ENCODE results near the gene TPPP2. TPM values are rescaled to one million over a fixed set of nuclear protein-coding genes. Genes with fewer than 3 reads are reported as not detected.

Gene TPPP2
- polyA plus RNA-seq, 1 donor from 2014 or later: not detected

- Histone ChIP-seq H3K36me3 (ENCODE audit: insufficient read depth, low read length) (no peaks in the 10 kb centered on the region), H3K9me3 (ENCODE audit: low read length) (no peaks in the 10 kb centered on the region), H3K27me3 (ENCODE audit: insufficient read depth, low read depth, low read length) (no peaks in the 10 kb centered on the region), H2AFZ (ENCODE audit: low read depth, low read length) (no peak overlapping the region), H3K4me3 (ENCODE audit: low read length) (no peak overlapping the region), H3K27ac (ENCODE audit: low read length) (no peak overlapping the region), H3F3A (ENCODE audit: insufficient read depth, low read length, poor library complexity, severe bottlenecking) (no peaks in the 10 kb centered on the region), H3K4me2 (ENCODE audit: low read length) (no peak overlapping the region), H4K20me1 (ENCODE audit: insufficient read depth) (no peaks in the 10 kb centered on the region), H3K9me2 (ENCODE audit: insufficient read depth, low read length) (no peaks in the 10 kb centered on the region), H3K9ac (ENCODE audit: low read length) (no peak overlapping the region), H3K79me2 (replicated peaks; ENCODE audit: insufficient read depth, low read length) (no peaks in the 10 kb centered on the region)
- TF ChIP-seq SMC3 (conservative IDR thresholded peaks at IDR 0.05; ENCODE audit: poor library complexity) (no peak), EZH2 (IDR thresholded peaks at IDR 0.05; ENCODE audit: borderline replicate concordance, insufficient read depth, low read length, poor library complexity, severe bottlenecking) (no peak), POLR2AphosphoS5 (IDR thresholded peaks at IDR 0.05) (no peak), TAF1 (IDR thresholded peaks at IDR 0.05; ENCODE audit: low read depth) (no peak), RAD21 (conservative IDR thresholded peaks at IDR 0.05) (no peak), MXI1 (conservative IDR thresholded peaks at IDR 0.05; ENCODE audit: poor library complexity, severe bottlenecking) (no peak), EP300 (conservative IDR thresholded peaks at IDR 0.05; ENCODE audit: poor library complexity, severe bottlenecking) (no peak)
- TF ChIP-seq, protein P1, sequence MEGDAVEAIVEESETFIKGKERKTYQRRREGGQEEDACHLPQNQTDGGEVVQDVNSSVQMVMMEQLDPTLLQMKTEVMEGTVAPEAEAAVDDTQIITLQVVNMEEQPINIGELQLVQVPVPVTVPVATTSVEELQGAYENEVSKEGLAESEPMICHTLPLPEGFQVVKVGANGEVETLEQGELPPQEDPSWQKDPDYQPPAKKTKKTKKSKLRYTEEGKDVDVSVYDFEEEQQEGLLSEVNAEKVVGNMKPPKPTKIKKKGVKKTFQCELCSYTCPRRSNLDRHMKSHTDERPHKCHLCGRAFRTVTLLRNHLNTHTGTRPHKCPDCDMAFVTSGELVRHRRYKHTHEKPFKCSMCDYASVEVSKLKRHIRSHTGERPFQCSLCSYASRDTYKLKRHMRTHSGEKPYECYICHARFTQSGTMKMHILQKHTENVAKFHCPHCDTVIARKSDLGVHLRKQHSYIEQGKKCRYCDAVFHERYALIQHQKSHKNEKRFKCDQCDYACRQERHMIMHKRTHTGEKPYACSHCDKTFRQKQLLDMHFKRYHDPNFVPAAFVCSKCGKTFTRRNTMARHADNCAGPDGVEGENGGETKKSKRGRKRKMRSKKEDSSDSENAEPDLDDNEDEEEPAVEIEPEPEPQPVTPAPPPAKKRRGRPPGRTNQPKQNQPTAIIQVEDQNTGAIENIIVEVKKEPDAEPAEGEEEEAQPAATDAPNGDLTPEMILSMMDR (IDR thresholded peaks at IDR 0.05; ENCODE audit: poor library complexity, severe bottlenecking): no peak
- TF ChIP-seq, protein P2, sequence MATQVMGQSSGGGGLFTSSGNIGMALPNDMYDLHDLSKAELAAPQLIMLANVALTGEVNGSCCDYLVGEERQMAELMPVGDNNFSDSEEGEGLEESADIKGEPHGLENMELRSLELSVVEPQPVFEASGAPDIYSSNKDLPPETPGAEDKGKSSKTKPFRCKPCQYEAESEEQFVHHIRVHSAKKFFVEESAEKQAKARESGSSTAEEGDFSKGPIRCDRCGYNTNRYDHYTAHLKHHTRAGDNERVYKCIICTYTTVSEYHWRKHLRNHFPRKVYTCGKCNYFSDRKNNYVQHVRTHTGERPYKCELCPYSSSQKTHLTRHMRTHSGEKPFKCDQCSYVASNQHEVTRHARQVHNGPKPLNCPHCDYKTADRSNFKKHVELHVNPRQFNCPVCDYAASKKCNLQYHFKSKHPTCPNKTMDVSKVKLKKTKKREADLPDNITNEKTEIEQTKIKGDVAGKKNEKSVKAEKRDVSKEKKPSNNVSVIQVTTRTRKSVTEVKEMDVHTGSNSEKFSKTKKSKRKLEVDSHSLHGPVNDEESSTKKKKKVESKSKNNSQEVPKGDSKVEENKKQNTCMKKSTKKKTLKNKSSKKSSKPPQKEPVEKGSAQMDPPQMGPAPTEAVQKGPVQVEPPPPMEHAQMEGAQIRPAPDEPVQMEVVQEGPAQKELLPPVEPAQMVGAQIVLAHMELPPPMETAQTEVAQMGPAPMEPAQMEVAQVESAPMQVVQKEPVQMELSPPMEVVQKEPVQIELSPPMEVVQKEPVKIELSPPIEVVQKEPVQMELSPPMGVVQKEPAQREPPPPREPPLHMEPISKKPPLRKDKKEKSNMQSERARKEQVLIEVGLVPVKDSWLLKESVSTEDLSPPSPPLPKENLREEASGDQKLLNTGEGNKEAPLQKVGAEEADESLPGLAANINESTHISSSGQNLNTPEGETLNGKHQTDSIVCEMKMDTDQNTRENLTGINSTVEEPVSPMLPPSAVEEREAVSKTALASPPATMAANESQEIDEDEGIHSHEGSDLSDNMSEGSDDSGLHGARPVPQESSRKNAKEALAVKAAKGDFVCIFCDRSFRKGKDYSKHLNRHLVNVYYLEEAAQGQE (IDR thresholded peaks at IDR 0.05; ENCODE audit: borderline replicate concordance): no peak
Measured at GRCh38 chr14:21054123-21054767, 24.2 kb downstream of the TPPP2 start.

DNA sequence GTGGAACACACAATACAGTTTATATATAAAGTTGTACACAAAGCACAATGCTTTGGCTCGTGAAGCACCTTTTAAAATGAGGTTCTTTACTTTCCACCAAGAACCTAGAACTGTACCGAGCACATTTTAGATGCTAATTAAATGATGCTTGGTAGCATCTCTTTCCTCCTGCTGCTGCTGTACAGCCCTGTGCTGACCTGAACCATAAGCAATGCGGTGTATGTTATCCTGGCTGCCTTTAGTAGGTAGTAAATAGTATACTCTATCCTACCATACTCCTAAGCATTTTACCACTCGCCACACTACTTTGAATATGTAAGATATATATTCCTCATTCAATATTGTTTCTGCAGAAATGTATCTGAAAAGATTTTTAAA is 24.7 kb downstream of the TPPP2 start:
- no peaks in the 10 kb centered on the region for H3K27me3 ChIP-seq (ENCODE audit: insufficient read depth, low read depth, low read length)
- H2AFZ ChIP-seq (ENCODE audit: low read depth, low read length): no peak overlapping the region
- no peak overlapping the region for H3K27ac ChIP-seq (ENCODE audit: low read length)
- H3K9me3 ChIP-seq (ENCODE audit: low read length): no peaks in the 10 kb centered on the region
- H3F3A ChIP-seq (ENCODE audit: insufficient read depth, low read length, poor library complexity, severe bottlenecking): no peaks in the 10 kb centered on the region
- H3K9ac ChIP-seq (ENCODE audit: low read length): no peak overlapping the region
- H3K9me2 ChIP-seq (ENCODE audit: insufficient read depth, low read length): no peaks in the 10 kb centered on the region
- TF ChIP-seq POLR2AphosphoS5 (IDR thresholded peaks at IDR 0.05) (no peak), SMC3 (conservative IDR thresholded peaks at IDR 0.05; ENCODE audit: poor library complexity) (no peak), RAD21 (conservative IDR thresholded peaks at IDR 0.05) (no peak), EZH2 (IDR thresholded peaks at IDR 0.05; ENCODE audit: borderline replicate concordance, insufficient read depth, low read length, poor library complexity, severe bottlenecking) (no peak), TAF1 (IDR thresholded peaks at IDR 0.05; ENCODE audit: low read depth) (no peak), EP300 (conservative IDR thresholded peaks at IDR 0.05; ENCODE audit: poor library complexity, severe bottlenecking) (no peak), MXI1 (conservative IDR thresholded peaks at IDR 0.05; ENCODE audit: poor library complexity, severe bottlenecking) (no peak)
- TF ChIP-seq, protein P1 (IDR thresholded peaks at IDR 0.05; ENCODE audit: poor library complexity, severe bottlenecking): no peak
- TF ChIP-seq, protein P2 (IDR thresholded peaks at IDR 0.05; ENCODE audit: borderline replicate concordance): no peak
- H3K4me3 ChIP-seq (ENCODE audit: low read length): no peak overlapping the region
- no peaks in the 10 kb centered on the region for H3K36me3 ChIP-seq (ENCODE audit: insufficient read depth, low read length)
- H3K4me2 ChIP-seq (ENCODE audit: low read length): no peak overlapping the region
- no peaks in the 10 kb centered on the region for H4K20me1 ChIP-seq (ENCODE audit: insufficient read depth)
- H3K79me2 ChIP-seq (replicated peaks; ENCODE audit: insufficient read depth, low read length): no peaks in the 10 kb centered on the region

All from neural cell (in vitro differentiated cells).